Thymus (tissue), 11 donors: ENCODE data around the gene SETD4. TPM values are rescaled to one million over a fixed set of nuclear protein-coding genes. Genes with fewer than 3 reads are reported as not detected.

Experiments
- DNase-seq, 9 donors: peaks; one replicate each; pipeline ENCODE4 v3.0.0-alpha.2; 2013; ENCODE audit warnings: low spot score in 9 of 9, low read depth in 6 of 9, missing footprints in 1 of 9
- H3K27ac ChIP-seq, 2 donors: one replicate each; pipeline ENCODE4 v1.5.1; 2013; ENCODE audit warnings: control low read depth in 1 of 2, low read depth in 1 of 2, low read length in 1 of 2, mild to moderate bottlenecking in 1 of 2, moderate library complexity in 1 of 2
- H3K27me3 ChIP-seq, 2 donors: one replicate each; pipeline ENCODE4 v1.5.1; 2013; ENCODE audit warnings: low read length in 1 of 2; ENCODE audit not compliant: control insufficient read depth in 2 of 2, insufficient read depth in 1 of 2
- H3K36me3 ChIP-seq, 2 donors: one replicate each; pipeline ENCODE4 v1.5.1; 2013; ENCODE audit warnings: low read length in 1 of 2, mild to moderate bottlenecking in 1 of 2, moderate library complexity in 1 of 2; ENCODE audit not compliant: control insufficient read depth in 2 of 2, insufficient read depth in 2 of 2
- H3K4me1 ChIP-seq, 2 donors: one replicate each; pipeline ENCODE4 v1.5.1; 2013; ENCODE audit warnings: low read length in 2 of 2; ENCODE audit not compliant: control insufficient read depth in 2 of 2, insufficient read depth in 2 of 2
- H3K4me3 ChIP-seq, 2 donors: one replicate each; pipeline ENCODE4 v1.5.1; 2013; ENCODE audit warnings: low read length in 2 of 2, control low read depth in 1 of 2, mild to moderate bottlenecking in 1 of 2
- H3K9me3 ChIP-seq, 2 donors: one replicate each; pipeline ENCODE4 v1.5.1; 2013; ENCODE audit warnings: low read length in 1 of 2, mild to moderate bottlenecking in 1 of 2; ENCODE audit not compliant: control insufficient read depth in 2 of 2, insufficient read depth in 1 of 2
- WGBS: extraction: QIAGEN DNeasy Blood & Tissue Kit; methylation state at CpG from one replicate; pipeline ENCODE4 v1.1.7; 2013; 5-methylcytosine and 5-hydroxymethylcytosine counted together
- polyA plus RNA-seq: library from polyadenylated mRNA; stranded (reverse); fragments of 200-250 nt; gene quantifications from one replicate; pipeline ENCODE4 v1.2.3, GENCODE V29; 2013
- total RNA-seq: library from RNA; stranded (reverse); fragments of 120-200 nt; gene quantifications from one replicate; pipeline ENCODE4 v1.2.4, GENCODE V29; 2013
- donor health status: healthy.

SETD4 gene
- total and polyA plus RNA-seq, 2 donors: 11.7 TPM

- peaks cover 1 to 5% of the 10 kb centered on the region in 2 donors for H3K27me3 ChIP-seq
- no peaks in the 10 kb centered on the region for H3K9me3 ChIP-seq
- H3K36me3 ChIP-seq: no peaks in the 10 kb centered on the region
- WGBS: 96% methylated on average over 5 of the region's 5 CpGs
- no peak for DNase-seq
- no peak overlapping the region for H3K27ac ChIP-seq
- H3K4me1 ChIP-seq: no peaks in the 10 kb centered on the region
- no peak overlapping the region for H3K4me3 ChIP-seq
Observed at GRCh38 chr21:36005879-36006400, 54.4 kb downstream of the SETD4 start.

DNA sequence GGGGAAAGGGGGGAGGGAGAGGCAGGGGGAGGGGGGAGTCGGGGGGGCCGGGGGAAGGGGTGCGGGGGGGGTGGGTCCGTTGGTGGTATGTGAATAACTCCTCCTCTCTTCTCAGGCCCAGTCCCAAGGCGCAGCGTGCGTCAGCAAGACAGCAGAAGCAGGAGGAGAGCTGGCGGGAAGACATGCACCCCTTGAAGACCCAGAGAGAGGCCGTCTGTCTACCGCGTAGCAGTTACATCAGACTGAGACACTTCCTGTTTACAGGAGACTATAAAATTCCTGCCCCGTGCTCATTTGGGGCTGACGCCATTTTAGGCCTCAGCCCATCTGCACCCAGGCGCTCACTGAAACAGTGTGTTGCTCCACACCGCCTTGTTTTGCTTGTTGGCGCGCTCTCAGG, 55.3 kb downstream of the SETD4 start:
- 89% methylated on average over 17 of the region's 17 CpGs for WGBS
- Histone ChIP-seq H3K4me1 (no peaks in the 10 kb centered on the region), H3K9me3 (no peaks in the 10 kb centered on the region), H3K27me3 (peaks cover 3 to 10% of the 10 kb centered on the region in 2 donors), H3K4me3 (no peak overlapping the region), H3K36me3 (no peaks in the 10 kb centered on the region), H3K27ac (no peak overlapping the region)
- DNase-seq: no peak

GRCh38 chr21:36004441-36004840, 55.9 kb downstream of the SETD4 start:
- Histone ChIP-seq H3K9me3 (no peaks in the 10 kb centered on the region), H3K27me3 (peaks cover 3 to 10% of the 10 kb centered on the region in 2 donors), H3K4me1 (no peaks in the 10 kb centered on the region), H3K27ac (no peak overlapping the region), H3K4me3 (no peak overlapping the region), H3K36me3 (no peaks in the 10 kb centered on the region)
- WGBS: 78% methylated on average over 7 of the region's 13 CpGs
- DNase-seq: no peak

DNA sequence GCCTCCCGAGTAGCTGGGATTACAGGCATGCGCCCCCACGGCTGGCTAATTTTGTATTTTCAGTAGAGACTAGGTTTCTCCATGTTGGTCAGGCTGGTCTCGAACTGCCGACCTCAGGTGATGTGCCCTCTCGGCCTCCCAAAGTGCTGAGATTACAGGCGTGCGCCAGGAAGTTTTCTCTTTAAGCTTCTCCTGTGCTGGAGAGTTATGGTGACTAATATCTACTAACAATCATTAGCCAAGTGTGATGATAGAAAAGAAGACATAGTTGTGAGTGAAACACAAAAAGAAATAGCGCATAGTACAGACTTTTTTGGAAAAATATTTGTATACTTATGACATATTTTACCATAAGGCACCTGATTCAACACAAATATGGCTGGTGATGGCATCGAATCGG, 56.5 kb downstream of the SETD4 start:
- 98% methylated on average over 11 of the region's 11 CpGs for WGBS
- Histone ChIP-seq H3K36me3 (no peaks in the 10 kb centered on the region), H3K4me3 (no peak overlapping the region), H3K27me3 (peaks cover 3 to 14% of the 10 kb centered on the region in 2 donors), H3K9me3 (no peaks in the 10 kb centered on the region), H3K27ac (no peak overlapping the region), H3K4me1 (no peaks in the 10 kb centered on the region)
- no peak for DNase-seq

DNA sequence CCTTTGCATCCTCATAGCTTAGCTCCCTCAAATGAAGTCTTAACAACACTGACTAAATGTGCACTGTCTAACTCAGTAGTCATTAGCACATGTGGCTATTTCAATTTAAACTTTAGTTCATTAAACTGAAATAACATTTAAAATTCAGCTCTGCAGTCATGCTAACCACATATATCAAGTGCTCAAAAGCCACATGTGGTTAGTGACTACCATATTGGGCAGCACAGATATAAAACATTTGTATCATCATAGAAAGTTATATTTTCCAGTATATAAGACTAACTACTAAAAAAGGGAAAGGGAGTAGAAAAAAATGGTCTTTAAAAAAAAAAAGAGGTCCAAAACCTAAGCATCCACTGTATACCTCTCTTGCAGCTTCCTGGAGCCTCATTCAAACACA, 64.1 kb downstream of the SETD4 start:
- H3K4me1 ChIP-seq: peaks cover 0 to 3% of the 10 kb centered on the region in 2 donors
- H3K4me3 ChIP-seq: no peak overlapping the region
- H3K36me3 ChIP-seq: no peaks in the 10 kb centered on the region
- H3K27ac ChIP-seq: no peak overlapping the region
- no peak for DNase-seq
- H3K27me3 ChIP-seq: peaks cover 3 to 40% of the 10 kb centered on the region in 2 donors
- H3K9me3 ChIP-seq: peaks cover 0 to 2% of the 10 kb centered on the region in 2 donors

- H3K27me3 ChIP-seq: peaks cover 0 to 38% of the 10 kb centered on the region in 2 donors
- no peak overlapping the region for H3K27ac ChIP-seq
- peak in 2 of 9 donors; percentile 12 to 33 for DNase-seq
- H3K4me1 ChIP-seq: peaks cover 0 to 3% of the 10 kb centered on the region in 2 donors
- H3K9me3 ChIP-seq: peaks cover 0 to 2% of the 10 kb centered on the region in 2 donors
- H3K36me3 ChIP-seq: no peaks in the 10 kb centered on the region
- WGBS: 4% methylated on average over 4 of the region's 4 CpGs
- no peak overlapping the region for H3K4me3 ChIP-seq
Observed at GRCh38 chr21:35995522-35996088, 64.7 kb downstream of the SETD4 start.

DNA sequence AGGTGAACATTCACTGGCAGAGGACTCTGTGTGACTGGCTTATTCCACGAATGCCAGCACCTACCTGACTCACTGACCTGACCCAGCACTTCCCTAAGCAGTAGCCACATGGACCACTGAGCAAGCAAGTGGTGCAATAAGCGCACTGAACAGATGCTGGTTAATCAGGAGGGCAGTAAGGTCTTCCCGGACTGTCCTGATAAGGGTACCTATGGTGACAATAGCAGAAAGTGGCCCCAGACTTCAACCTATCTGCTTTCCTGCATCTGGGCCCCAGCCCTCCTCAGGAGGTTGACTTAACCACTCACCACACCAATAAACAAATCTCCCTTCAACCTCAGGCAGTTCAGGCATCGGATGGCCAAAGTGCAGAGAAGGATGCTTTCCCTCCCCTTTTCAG, 65.7 kb downstream of the SETD4 start:
- no peak for DNase-seq
- H3K36me3 ChIP-seq: no peaks in the 10 kb centered on the region
- H3K9me3 ChIP-seq: peaks cover 0 to 2% of the 10 kb centered on the region in 2 donors
- peaks cover 0 to 3% of the 10 kb centered on the region in 2 donors for H3K4me1 ChIP-seq
- H3K4me3 ChIP-seq: no peak overlapping the region
- peaks cover 0 to 35% of the 10 kb centered on the region in 2 donors for H3K27me3 ChIP-seq
- H3K27ac ChIP-seq: no peak overlapping the region
- 47% methylated on average over 4 of the region's 4 CpGs for WGBS

DNA sequence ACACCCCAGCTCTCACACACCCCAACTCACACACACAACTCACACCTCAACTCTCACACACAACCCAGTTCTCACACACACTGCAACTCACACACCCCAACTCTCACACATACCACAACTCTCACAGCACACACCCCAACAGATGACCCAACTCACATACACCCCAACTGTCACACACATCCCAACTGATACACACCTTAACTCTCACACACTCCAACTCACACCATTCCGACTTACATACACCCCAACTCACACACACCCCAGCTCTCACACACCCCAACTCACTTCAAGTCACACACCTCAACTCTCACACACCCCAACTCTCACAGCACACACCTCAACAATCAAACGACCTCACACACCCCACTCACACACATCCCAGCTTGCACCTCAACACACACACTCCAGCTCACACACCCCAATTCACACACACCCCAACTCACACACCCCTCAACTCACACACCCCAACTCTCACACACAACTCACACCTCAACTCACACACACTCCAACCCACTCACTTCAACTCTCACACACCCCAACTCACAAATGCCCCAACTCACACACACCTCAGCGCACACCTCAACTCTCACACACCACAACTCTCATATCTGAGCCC, 66.3 kb downstream of the SETD4 start:
- 64% methylated on average over 3 of the region's 3 CpGs for WGBS
- no peak overlapping the region for H3K4me3 ChIP-seq
- peaks cover 0 to 3% of the 10 kb centered on the region in 2 donors for H3K4me1 ChIP-seq
- no peak for DNase-seq
- H3K9me3 ChIP-seq: peaks cover 0 to 2% of the 10 kb centered on the region in 2 donors
- H3K27ac ChIP-seq: no peak overlapping the region
- H3K27me3 ChIP-seq: peaks cover 0 to 39% of the 10 kb centered on the region in 2 donors
- H3K36me3 ChIP-seq: no peaks in the 10 kb centered on the region

DNA sequence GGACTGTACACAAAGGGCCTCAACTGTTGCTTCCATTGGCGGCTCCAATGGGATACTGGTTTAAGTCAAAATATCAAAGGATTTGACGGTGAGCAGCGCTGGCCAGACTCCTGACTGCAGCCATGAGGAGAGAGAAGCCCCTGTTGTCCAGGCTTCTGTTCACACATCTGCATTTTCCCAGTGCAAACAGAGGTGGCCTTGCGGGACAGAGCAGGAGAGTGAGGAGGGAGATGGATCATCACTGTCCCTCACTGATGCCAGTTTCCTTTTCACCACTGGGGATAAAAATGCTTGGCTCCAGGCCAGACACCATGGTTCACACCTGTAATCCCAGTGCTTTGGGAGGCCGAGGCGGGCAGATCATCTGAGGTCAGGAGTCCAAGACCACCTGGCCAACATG, 69.2 kb downstream of the SETD4 start:
- Histone ChIP-seq H3K9me3 (peaks cover 0 to 2% of the 10 kb centered on the region in 2 donors), H3K4me1 (peaks cover 0 to 3% of the 10 kb centered on the region in 2 donors), H3K27me3 (peaks cover 0 to 31% of the 10 kb centered on the region in 2 donors), H3K27ac (no peak overlapping the region), H3K4me3 (no peak overlapping the region), H3K36me3 (no peaks in the 10 kb centered on the region)
- no peak for DNase-seq
- 96% methylated on average over 6 of the region's 6 CpGs for WGBS
